Motor neuron (in vitro differentiated cells): ENCODE measurements around the gene FNDC8. TPM values are rescaled to one million over a fixed set of nuclear protein-coding genes. Genes with fewer than 3 reads are reported as not detected.

Experiments
- total RNA-seq, 8 experiments: library from RNA; unstranded; fragments of 300-600 nt; gene quantifications; 2 replicates each; pipeline versions ENCODE4 v1.2.3 to v1.2.4, GENCODE V29; 2022

Gene FNDC8
- total RNA-seq, 8 experiments from 2014 or later: 0.20 TPM; not detected in 7

Other genes with a start within 250 kb of the FNDC8 start
- gene CCT6B, start 160.2 kb upstream of the FNDC8 start, total RNA-seq: 1 to 10 TPM; 2.1 to 9.0 (median 3.2) TPM
- gene ZNF830, start 160.1 kb upstream of the FNDC8 start, total RNA-seq: 10 to 100 TPM; 15.8 to 24.7 (median 19.2) TPM
- 10 to 100 TPM; 10.1 to 58.3 (median 31.0) TPM for gene LIG3, start 141.1 kb upstream of the FNDC8 start, total RNA-seq
- gene RFFL, start 57.9 kb upstream of the FNDC8 start, total RNA-seq: 10 to 100 TPM in 5 of 8 experiments, 1 to 10 TPM in 3; 6.5 to 47.4 (median 11.4) TPM
- gene RAD51D, start 1.8 kb upstream of the FNDC8 start, total RNA-seq: 10 to 100 TPM in 3 of 8 experiments, 1 to 10 TPM in 5; 6.5 to 16.7 (median 8.3) TPM
- 10 to 100 TPM; 13.0 to 29.8 (median 19.7) TPM for gene NLE1, start 20.7 kb downstream of the FNDC8 start, total RNA-seq
- gene UNC45B, start 26.2 kb downstream of the FNDC8 start, total RNA-seq: under 1 TPM in 5 of 8 experiments, not detected in 3; 0.05 to 0.54 (median 0.19) TPM
- gene SLC35G3, start 72.8 kb downstream of the FNDC8 start, total RNA-seq: under 1 TPM in 5 of 8 experiments, not detected in 3; 0.15 to 0.81 (median 0.18) TPM
- gene SLFN5, start 121.5 kb downstream of the FNDC8 start, total RNA-seq: 100 to 1,000 TPM in 1 of 8 experiments, 10 to 100 TPM in 4, 1 to 10 TPM in 3; 2.8 to 140 (median 19.2) TPM